OCI-LY7 (cell line): Measurements from ENCODE around the gene ELOVL6. TPM values are rescaled to one million over a fixed set of nuclear protein-coding genes. Genes with fewer than 3 reads are reported as not detected.
A peak's percentile ranks its signal among the peaks of the same experiment; 100 is the strongest.

ENCODE experiments used
- BruUV-seq: library from RNA; stranded (reverse); fragments of 400-500 nt; replicated peaks from 2 replicates; lab custom pipeline; 2021; lab: Mats Ljungman, UMichigan
- CTCF ChIA-PET: fragments of 300-600 bp; sonication (Branson Sonifier 250); formaldehyde crosslinking; loops from one replicate; lab custom pipeline; 2022; ENCODE audit warnings: antibody characterized with exemption; ENCODE audit not compliant: unreplicated experiment; lab: Charles Lee
- POLR2A ChIA-PET: fragments of 300-600 bp; sonication (Branson Sonifier 250); formaldehyde crosslinking; loops from one replicate; lab custom pipeline; 2022; ENCODE audit warnings: antibody characterized with exemption; lab: Charles Lee
- DNase-seq: peaks from one replicate; pipeline ENCODE4 v3.0.0-alpha.2; 2015; ENCODE audit warnings: low spot score
- H2AFZ ChIP-seq: fragments of 200-600 bp; sonication (generic), shearing (Covaris generic); 2 replicates; pipeline ENCODE4 v1.6.1; 2014; ENCODE audit warnings: mild to moderate bottlenecking, antibody characterized with exemption, low read length, moderate library complexity
- H3K27ac ChIP-seq: fragments of 200-600 bp; sonication (generic); 2 replicates; pipeline ENCODE4 v1.5.1; 2014; ENCODE audit warnings: mixed run types, low read depth, mild to moderate bottlenecking, moderate library complexity, low read length, inconsistent platforms; ENCODE audit not compliant: poor library complexity, severe bottlenecking
- H3K36me3 ChIP-seq: fragments of 200-600 bp; sonication (generic); 2 replicates; pipeline ENCODE4 v1.6.1; 2014; ENCODE audit warnings: mild to moderate bottlenecking, antibody characterized with exemption, low read length, moderate library complexity, mixed read lengths; ENCODE audit not compliant: insufficient read depth
- H3K4me1 ChIP-seq: fragments of 200-600 bp; sonication (generic); 2 replicates; pipeline ENCODE4 v1.5.1; 2014; ENCODE audit warnings: mild to moderate bottlenecking, low read length; ENCODE audit not compliant: insufficient read depth, poor library complexity, severe bottlenecking
- H3K4me2 ChIP-seq: fragments of 200-600 bp; sonication (generic); 2 replicates; pipeline ENCODE4 v1.6.1; 2014; ENCODE audit warnings: mild to moderate bottlenecking, low read length
- H3K4me3 ChIP-seq: fragments of 200-600 bp; sonication (generic); 2 replicates; pipeline ENCODE4 v1.5.1; 2014; ENCODE audit warnings: mild to moderate bottlenecking, low read depth, low read length; ENCODE audit not compliant: poor library complexity, severe bottlenecking
- H3K79me2 ChIP-seq: fragments of 200-600 bp; sonication (generic); 2 replicates; pipeline ENCODE4 v1.6.1; 2016; ENCODE audit warnings: low read depth, mild to moderate bottlenecking, low read length, moderate library complexity, mixed read lengths; ENCODE audit not compliant: insufficient read depth
- H3K9me2 ChIP-seq: fragments of 200-600 bp; sonication (generic); 2 replicates; pipeline ENCODE4 v1.6.1; 2016; ENCODE audit warnings: mild to moderate bottlenecking, low read length, mixed read lengths; ENCODE audit not compliant: insufficient read depth
- H3K9me3 ChIP-seq: fragments of 200-600 bp; sonication (generic); 2 replicates; pipeline ENCODE4 v1.6.1; 2014; ENCODE audit warnings: mild to moderate bottlenecking, mixed run types, low read length, mixed read lengths
- H4K20me1 ChIP-seq: fragments of 200-600 bp; sonication (generic); 2 replicates; pipeline ENCODE4 v1.6.1; 2014; ENCODE audit warnings: mild to moderate bottlenecking, antibody characterized with exemption, low read length, moderate library complexity, mixed read lengths; ENCODE audit not compliant: insufficient read depth
- CTCF ChIP-seq: fragments of 200-600 bp; sonication (generic); conservative IDR thresholded peaks from 2 replicates; pipeline ENCODE4 v1.5.1; 2014; ENCODE audit warnings: mild to moderate bottlenecking, antibody characterized with exemption, low read length, moderate library complexity, mixed read lengths
- EZH2phosphoT487 ChIP-seq: fragments of 200-600 bp; sonication (generic); IDR thresholded peaks from 2 replicates; pipeline ENCODE4 v1.6.1; 2018; ENCODE audit warnings: low read depth, borderline replicate concordance, mild to moderate bottlenecking, mixed run types, antibody characterized with exemption, low read length, moderate library complexity, mixed read lengths
- intact Hi-C: fragments of 100-400 bp; cut with micrococcal nuclease; formaldehyde crosslinking; loops from one replicate; pipeline ENCODE4 v1.10.0; 2022; ENCODE audit not compliant: unreplicated experiment
- total RNA-seq, 2 experiments: library from RNA; depleted of rRNA in 1 of 2; stranded (reverse); fragments of >200 nt in 1 of 2; shearing (Covaris generic) in 1 of 2; gene quantifications; 2 replicates each; pipeline ENCODE4 v1.2.3, GENCODE V29; 2014 to 2022

The ELOVL6 gene
- total RNA-seq, 2 experiments from 2014 or later: 14.5 to 45.5 TPM

DNA sequence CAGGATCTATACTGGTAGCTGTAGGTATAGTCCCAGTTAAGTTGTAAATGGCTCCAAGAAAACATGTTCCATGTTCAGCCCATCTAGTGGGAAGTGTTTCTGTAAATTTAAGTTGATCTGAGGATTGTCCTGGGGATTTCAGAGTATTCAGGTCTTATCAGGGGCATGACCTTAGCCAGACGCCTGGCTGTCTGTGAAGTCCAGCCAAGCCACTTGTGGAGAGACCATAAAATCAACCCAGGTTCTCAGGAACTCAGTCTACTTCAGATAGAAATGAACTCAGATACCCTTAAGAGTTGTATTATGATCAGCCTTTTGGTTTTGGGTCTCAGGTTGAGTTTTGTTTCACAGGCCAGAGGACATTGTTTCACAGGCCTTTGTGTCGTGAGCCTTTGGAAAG lies 189.9 kb downstream of the ELOVL6 start:
- Histone ChIP-seq H3K27ac (no peak overlapping the region), H3K9me3 (no peaks in the 10 kb centered on the region), H3K79me2 (no peaks in the 10 kb centered on the region), H3K4me2 (no peak overlapping the region), H4K20me1 (no peaks in the 10 kb centered on the region), H3K9me2 (no peaks in the 10 kb centered on the region), H2AFZ (no peak overlapping the region), H3K4me3 (no peak overlapping the region), H3K4me1 (no peaks in the 10 kb centered on the region), H3K36me3 (no peaks in the 10 kb centered on the region)
- ChIA-PET POLR2A (interaction anchor here (0.6 to 1.1 kb wide), 4 partner anchors 10 to 268 kb away, joined by 3 to 4 read pairs (median 3); no protein-coding TSS in a partner anchor), CTCF (no interaction called here)
- TF ChIP-seq CTCF: no peak
- TF ChIP-seq EZH2phosphoT487: no peak
- DNase-seq: no peak
- BruUV-seq: no TSS peak
- intact Hi-C loops: no loop called here

DNA sequence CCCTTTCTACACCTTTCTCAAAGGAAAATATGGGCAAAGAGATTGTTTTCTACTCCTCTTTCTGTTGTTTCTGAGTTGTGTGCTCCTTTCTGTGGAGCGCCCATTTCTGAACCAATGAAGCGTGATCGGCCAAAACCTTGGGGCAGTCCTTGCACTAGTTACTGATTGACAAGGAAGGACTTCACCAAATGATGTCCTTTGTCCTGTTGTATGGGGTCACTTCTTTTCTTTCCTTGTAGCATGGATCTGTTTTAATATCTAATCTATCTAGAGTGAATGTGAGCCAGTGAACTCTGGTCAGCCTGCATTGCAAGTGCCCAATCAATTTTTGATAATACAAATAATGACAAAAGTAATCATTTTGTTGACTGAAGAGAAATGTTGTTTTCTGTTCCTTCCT lies 191.2 kb downstream of the ELOVL6 start:
- Histone ChIP-seq H3K79me2 (no peaks in the 10 kb centered on the region), H3K4me2 (no peak overlapping the region), H3K4me1 (no peaks in the 10 kb centered on the region), H3K36me3 (no peaks in the 10 kb centered on the region), H3K4me3 (no peak overlapping the region), H4K20me1 (no peaks in the 10 kb centered on the region), H2AFZ (no peak overlapping the region), H3K9me3 (no peaks in the 10 kb centered on the region), H3K9me2 (no peaks in the 10 kb centered on the region), H3K27ac (no peak overlapping the region)
- CTCF ChIA-PET: no interaction called here
- no peak for DNase-seq
- intact Hi-C loops: no loop called here
- TF ChIP-seq CTCF: no peak
- no peak for TF ChIP-seq EZH2phosphoT487
- no TSS peak for BruUV-seq
- POLR2A ChIA-PET: interaction anchor here (1.3 kb wide), 1 partner anchor 509 kb away, joined by 5 read pairs; no protein-coding TSS in a partner anchor

- H2AFZ ChIP-seq: no peak overlapping the region
- H3K36me3 ChIP-seq: no peaks in the 10 kb centered on the region
- no peaks in the 10 kb centered on the region for H3K79me2 ChIP-seq
- no peaks in the 10 kb centered on the region for H4K20me1 ChIP-seq
- TF ChIP-seq EZH2phosphoT487 (no peak), CTCF (peak; percentile 95)
- H3K9me2 ChIP-seq: no peaks in the 10 kb centered on the region
- no peaks in the 10 kb centered on the region for H3K9me3 ChIP-seq
- H3K27ac ChIP-seq: no peak overlapping the region
- intact Hi-C loops: no loop called here
- ChIA-PET CTCF (interaction anchor here (1.3 kb wide), 1 partner anchor 507 kb away, joined by 5 read pairs; no protein-coding TSS in a partner anchor), POLR2A (interaction anchor here (0.6 to 1.2 kb wide), 3 partner anchors 308 to 324 kb away, joined by 3 to 4 read pairs (median 3); no protein-coding TSS in a partner anchor)
- H3K4me2 ChIP-seq: no peak overlapping the region
- BruUV-seq: no TSS peak
- peak; percentile 72 for DNase-seq
- no peaks in the 10 kb centered on the region for H3K4me1 ChIP-seq
- no peak overlapping the region for H3K4me3 ChIP-seq
Measured at GRCh38 chr4:110005461-110006056, 192.9 kb downstream of the ELOVL6 start.
